Measurements from ENCODE around the gene SYNE2.

SYNE2 gene

DNA sequence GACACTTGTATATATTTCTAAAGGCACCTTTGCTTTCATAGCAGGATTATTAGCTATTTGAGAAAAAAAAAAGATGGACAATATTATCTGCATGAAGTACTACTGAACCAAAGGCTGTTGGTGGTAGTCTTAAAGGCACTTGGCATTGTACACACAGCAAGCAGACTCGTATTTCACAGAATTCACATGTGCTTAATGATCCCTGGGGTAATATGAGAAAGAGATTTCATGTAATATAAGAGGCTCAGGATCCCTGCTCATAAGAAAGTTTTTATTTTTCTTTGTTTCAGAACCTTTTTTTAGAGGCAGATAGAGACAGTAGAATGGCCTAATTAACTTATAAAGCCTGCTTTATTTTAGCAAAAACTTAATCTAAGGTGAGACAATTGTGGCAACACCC lies 59.5 kb downstream of the SYNE2 start:
- DNase-seq = no peak

DNA sequence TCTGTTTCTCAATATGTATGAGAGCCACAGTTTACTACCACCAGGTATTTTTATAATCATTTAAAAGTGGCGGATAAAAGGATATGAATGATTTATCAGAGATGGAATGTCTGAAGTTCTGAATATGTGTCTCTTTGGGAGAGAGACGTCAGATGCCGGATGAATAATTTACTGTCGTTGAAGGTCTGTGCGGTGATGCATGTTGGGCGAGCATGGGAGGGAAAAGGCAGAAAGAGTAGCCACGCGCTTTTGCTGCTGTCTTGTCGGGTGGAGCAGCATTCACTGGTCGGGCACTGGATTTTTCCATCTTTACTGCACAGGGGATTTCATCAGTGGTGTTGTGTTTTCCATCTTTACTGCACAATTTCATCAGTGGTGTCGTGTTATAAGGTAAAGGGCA lies 65.6 kb downstream of the SYNE2 start:
- no peak for DNase-seq

DNA sequence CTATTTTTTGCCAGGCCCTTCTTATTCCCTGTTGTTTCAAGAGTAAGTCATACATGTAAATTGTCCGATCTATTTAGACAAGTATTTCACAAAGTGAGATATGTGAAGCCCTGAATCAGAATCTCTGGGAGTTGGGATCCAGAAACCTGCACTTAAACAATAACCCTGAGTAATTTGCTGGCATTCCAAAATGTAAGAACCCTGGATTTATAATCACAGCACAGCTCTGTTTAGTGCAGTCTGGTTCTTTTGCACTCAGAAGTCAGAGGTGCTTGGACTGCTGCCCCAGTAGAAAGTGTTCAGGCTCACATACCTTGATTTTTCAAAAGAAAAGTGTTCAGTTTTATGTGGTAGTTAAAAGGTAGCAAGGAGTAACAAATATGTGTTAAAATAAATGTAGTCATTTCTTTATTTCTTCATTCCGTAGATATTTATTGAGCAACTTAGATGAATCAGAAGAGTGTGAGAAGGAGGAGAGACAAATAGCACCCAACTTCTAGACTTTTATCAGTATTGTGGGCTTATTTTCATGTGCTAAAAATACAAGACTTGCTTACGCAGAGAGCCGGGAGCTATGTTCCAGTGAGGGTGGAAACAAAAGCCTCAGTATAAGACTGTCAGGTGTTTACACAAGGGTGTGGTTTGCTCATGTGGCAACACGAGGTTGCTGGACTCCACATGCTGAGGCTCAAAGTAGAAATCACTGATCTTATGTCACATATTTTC lies 70.1 kb downstream of the SYNE2 start:
- no peak for DNase-seq

DNA sequence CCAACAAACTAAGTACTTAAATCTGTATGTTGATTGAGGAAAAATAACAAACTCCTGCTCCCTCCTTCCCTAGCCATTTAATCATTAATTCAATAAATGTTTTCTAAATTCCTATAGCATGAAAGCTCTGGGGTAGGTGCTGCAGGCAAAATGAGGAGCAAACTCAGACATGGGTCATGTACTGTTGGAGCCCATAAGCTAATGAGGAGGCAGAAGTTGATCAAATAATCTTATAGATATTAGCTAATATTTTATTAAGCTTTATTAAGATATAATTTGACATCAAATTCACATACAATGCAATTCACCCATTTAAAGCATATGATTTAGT lies 70.6 kb downstream of the SYNE2 start:
- no peak for DNase-seq

DNA sequence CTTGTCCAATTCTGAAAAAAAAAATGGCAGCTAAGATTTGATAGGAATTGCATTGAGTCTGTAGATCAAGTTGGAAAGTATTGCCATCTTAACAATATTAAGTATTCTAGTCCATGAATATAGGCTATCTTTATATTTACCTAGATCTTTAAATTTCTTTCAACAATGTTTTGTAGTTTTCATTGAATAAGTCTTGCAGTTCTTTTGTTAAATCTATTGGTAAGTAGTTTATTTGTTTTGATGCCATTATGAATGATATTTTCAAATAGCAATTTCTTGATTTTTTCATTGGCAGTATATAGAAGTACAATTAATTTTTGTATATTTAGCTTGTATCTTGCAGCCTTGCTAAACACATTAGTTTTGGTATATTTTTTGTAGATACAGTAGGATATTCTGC lies 71.6 kb downstream of the SYNE2 start:
- no peak for DNase-seq

DNA sequence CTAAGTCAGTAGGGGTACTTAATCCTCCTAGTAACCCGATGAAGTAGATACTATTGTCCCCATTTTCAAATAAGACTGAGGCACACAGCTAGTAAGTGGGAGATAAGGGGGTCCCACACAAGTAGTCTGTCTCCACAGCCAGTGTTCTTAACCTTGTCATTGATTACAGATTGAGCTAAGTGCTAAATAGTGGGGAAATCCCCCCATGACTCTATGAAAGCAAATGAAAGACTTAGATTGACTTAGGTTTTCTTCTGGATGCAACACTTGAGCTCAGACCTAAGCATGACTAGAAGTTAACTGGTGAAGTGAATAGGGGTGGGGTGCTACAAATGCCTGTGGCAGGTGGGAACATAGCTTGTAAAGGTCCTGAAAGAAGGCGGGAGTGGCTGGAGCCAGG lies 73.8 kb downstream of the SYNE2 start:
- DNase-seq = no peak

DNA sequence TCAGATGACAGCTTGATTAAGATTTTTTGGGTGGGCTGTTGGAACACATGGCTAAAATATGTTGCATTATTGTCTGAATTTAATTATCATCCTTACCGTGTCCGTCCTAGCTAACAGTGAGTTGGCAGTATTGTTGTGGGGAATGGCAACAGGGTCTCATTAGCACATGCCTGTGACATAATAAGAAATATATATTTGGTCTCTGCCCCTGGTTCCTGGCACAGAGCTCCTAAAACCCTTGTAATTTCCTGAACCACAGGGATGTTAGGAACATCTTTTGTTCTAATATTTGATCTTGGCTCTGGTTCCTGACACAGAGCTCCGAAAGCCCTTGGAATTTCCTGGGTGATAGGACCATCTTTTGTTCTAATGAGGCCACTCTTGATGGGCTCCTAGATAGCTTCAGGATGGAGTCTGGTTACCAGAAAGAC lies 76.0 kb downstream of the SYNE2 start:
- DNase-seq = no peak

DNA sequence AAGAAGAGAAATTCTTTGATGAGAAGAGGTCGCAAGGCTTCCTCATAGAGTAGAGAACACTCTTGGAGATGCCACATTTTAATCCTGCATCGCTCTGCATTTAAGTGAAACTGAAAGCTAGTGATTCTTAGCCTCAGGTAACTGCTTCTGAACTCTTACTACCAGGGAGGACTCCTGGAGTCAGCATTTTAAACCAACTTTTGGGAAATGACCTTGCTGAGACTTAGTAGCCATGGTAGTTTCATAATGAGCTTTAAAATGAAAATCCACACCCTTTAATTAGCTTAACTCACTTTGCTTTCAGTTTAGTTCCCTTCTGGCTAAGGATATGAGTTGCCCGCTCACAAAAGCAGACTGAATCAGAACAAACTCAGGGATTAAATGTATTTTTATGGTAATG lies 80.3 kb downstream of the SYNE2 start:
- DNase-seq = no peak

DNA sequence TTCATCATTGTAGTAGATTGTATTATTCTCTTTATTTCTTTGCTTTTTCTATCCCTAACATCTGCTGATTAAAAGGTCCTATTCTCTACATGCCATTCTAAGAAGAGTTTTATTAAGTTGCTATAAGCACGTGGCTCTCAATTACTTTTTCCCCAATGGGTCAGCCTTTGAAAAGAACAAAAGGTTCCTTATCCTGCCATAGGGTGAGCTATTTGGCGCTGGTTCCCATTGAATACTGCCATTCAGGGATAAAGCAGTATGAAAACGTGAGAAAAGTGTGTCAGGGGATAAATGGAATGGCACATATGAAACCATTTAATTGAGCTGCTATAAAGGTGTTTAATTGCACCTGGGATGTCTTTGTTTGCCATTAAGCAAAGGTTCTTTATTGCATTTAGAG lies 80.9 kb downstream of the SYNE2 start:
- no peak for DNase-seq

DNA sequence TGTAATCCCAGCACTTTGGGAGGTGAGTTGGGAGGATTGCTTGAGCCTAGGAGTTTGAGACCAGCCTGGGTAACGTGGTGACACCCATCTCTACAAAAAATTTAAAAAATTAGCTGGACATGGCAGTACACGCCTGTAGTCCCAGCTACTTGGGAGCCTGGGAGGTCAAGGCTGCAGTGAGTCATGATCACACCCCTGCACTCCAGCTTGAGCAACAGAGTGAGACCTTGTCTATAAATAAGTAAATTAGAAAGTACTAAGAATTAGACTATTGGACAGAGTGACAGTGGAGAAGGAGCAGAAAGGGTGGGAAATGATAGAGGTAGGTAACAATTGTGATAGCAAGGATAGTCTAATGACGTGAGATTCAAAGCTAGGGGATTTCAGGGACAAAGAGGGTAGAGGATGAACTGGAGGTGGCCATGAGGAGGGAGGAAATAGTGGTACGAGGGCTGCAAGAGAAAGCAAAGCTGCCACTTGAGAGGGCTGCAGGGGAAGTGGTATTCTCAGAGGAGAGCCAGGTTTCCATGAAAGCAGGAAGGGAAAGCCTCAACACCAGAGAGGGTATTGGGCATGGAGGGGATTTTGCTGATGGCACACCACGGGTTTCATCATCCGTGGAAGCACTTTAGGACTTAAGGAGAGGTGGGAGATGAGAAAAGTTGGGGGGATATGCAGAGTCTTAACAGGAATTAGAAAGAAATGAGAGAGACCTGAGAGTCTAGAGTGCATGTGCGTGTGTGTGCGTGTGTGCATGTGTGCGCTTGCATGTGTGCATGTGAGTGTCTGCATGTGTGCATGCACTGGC lies 85.6 kb downstream of the SYNE2 start:
- DNase-seq = no peak

DNA sequence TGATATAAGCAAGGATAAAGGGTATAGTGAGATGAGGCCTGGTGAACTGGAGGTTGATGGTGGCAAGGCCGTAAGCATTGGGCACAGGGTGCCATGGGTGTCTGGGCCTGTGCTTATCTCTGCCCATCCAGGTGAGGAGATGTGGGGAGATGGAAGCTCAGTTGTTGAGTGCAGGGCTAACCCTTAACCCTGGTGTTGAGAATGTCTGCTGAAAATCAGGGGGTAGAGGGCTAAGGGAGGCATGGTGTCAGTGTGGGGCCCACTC lies 86.1 kb downstream of the SYNE2 start:
- DNase-seq = no peak

DNA sequence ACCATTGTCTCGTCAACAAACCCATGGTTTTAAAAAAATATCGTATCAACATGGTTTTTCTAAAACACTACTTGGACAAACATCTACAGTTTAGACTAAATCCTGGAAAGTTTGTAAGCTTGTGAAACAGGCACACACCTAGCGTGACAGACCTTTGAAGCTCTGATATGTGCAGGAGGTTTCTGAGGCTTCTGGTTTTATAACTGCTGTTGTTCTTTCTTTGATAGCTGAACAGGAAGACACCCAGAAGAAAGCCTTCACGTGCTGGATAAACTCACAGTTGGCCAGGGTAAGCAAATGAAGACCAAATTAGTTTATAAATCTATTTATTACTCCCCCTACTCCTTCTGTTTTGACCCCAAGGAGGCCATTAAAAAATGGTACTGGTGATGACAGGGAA lies 87.6 kb downstream of the SYNE2 start:
- no peak for DNase-seq

DNA sequence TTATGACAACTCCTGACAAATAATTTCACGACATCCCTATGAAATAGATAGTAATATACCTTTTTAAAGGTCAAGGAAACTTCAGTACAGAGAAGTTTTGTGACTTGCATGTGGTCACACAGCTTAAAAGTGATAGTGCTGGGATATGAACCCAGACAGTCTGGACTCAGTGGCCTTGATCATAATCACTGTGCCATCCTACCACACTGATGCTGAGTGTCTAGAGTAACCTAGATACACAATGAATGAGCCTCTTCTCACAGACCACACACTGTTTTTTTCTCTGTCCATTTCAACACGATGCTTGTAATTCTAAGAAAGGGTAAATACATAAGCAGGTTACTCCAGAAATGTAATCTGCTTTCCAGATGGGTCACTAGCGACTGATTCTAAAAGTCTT lies 88.2 kb downstream of the SYNE2 start:
- DNase-seq = no peak

DNA sequence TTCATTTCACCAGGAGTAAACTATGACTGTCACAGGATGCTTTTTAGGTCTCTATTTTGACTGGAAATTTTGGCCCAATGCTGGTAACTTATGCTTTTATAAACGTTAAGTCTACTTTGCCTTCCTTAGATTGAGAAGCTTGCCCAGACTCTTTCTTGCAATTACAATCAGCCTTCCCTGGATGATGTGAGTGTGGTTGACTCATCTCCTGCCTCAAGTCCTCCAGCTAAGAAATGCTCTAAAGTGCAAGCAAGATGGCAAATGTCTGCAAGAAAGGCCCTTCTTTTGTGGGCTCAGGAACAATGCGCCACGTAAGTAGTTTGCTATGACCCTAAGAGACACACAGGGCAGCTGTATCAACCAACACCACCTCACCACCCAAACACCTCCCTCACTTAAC lies 96.9 kb downstream of the SYNE2 start:
- no peak for DNase-seq

DNA sequence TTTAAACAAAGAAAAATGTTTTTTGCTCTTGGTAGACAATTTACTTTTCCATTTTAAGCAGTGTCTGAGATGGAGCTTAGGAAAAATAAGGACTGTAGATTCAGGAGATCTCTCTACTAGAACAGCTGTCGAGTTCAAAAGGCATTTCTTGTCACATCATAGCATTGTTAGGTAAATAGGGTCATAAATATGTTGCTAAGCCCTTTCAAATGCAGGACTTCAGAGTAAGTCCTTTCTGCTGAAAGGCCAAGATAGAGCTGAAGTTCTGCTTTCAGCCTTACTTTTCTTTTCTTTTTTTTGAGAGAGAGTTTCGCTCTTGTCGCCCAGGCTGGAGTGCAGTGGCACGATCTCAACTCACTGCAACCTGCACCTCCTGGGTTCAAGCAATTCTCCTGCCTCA lies 98.2 kb downstream of the SYNE2 start:
- DNase-seq = no peak

DNA sequence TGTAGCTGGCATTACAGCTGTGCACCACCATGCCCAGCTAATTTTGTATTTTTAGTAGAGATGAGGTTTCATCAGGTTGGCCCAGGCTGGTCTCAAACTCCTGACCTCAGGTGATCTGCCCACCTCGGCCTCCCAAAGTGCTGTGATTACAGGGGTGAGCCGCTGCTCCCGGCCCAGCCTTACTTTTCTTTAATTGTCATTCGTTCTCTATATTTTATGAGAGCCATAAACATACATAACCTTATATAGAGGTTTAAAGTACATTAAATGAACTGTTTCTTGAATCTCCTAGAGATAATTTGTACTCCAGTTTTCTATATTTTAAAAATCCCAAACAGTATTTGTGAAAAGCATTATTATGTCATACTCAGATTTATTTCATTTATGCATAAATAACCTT lies 98.6 kb downstream of the SYNE2 start:
- DNase-seq = no peak

DNA sequence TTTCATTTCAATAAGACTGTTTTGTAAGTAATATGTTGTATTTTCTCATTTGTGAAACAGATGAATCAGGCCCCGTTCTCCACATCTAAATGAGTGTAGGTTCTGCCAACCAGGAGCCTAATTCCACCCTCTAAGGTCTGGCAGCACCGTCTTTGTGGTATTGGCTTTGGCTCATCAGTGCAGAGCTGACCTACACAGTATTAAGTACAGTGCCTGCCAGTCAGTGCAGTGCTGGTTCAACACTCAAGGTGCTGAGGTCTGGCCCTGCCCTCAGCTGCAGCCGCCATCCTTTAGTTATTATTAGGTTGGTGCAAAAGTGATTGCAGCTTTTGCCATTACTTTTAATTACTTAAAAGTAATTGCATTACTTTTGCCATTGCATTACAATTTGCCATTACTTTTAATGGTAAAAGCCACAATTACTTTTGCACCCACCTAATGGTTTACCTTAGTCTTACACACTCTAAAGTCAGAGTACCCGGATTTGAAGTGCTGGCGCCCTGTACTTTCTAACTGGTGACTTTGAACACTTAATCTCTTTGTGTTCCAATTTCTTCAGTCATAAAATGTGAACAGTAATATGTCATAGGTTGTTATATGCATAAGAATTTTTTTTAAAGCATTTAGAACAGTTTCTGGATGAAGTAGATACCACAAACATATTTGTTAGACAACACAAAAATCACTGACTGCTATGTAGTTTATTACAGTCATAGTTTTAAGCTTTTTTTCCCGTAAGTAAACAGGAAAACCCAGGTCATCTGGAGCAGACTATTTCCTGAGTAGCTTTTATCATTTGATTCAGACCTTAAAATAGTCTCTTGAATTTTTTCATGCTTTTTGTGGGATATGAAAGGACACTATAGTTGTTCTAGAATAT lies 99.5 kb downstream of the SYNE2 start:
- no peak for DNase-seq

DNA sequence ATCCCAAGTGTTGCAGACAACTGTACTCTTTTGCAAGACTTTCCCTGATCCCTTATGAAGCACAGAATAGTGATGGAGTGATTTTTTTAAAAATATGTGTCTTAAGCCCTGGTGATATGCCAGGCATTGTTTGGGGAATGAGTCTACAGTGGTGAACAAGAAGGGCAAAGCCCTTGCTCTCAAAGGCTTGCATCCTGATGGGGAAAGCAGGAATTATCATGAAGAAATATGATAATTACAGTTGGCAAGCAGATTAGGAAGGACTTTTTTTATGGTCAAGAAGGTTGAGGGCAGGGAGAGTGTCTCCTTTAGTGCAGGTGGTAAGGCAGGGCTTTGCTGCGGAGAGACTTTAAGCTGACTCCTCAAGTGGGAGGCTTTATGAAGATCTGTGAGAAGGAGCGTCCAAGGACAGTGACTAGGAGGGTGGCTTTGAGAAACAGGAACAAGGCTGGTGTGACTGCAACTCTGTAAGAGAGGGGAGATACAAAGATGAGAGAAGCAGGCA lies 100.2 kb downstream of the SYNE2 start:
- DNase-seq = no peak

DNA sequence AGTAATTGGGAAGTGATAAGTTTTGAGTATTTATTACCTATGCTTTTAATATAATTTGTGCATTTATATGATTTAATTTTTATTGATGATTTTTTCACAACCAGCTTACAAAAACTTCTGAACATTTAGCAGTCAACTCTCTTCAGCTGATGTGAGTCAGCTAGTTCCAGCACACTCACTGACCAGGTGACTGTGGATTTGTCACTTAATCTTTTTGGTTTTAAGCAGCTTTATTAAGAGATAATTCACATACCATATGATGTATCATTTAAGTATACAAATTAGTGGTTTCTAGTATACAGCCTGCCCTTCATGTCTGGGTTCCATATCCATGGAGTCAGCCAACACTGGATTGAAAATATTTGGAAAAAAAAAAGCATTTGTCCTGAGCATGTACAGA lies 103.5 kb downstream of the SYNE2 start:
- no peak for DNase-seq

DNA sequence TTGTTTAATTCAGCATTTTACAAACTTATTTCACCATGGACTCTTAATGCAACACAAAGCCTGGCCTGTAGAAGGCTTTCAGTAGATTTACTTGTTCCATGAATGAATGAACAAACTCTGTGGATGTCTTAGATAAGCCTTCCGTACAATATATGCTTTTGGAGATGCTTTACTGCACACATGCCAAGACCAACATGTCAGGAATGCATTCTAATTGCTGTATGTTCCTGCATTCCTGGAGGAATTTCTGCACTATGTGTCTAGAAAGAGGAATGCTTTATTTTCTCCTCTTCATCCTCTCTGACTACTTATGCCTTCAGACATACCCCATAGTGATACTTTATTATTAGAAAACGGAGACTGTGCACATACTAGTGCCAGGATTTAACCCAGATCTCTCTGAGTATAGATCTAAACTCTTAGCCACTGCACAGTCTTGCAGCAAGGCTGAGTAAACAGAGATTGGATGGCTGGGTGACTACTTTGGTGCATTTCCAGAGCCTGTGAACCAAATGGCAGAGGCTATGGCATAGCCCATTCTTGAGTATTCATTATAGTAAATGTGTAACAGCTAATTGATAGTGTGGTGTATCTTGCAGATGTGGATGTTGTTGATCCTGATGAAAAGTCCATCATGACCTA lies 108.2 kb downstream of the SYNE2 start:
- no peak for DNase-seq

DNA sequence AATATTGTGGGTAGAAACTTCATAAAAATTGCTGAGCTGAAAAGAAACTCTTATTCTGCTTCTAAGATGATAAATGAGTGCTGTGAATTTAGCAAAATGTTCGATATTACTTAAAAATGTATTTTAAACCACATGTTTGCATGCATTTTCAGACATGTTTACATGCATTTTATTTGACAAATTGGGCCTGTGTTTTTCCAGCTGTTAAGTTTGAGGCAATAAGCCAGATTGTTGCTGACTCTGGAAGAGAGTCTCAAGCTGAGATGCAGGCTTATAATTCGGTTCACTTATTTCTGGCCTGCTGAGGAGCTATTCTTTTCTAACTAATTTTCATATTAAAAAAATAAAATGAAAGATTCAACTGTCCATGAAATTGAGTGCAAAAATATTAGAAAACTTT lies 110.1 kb downstream of the SYNE2 start:
- DNase-seq = no peak

DNA sequence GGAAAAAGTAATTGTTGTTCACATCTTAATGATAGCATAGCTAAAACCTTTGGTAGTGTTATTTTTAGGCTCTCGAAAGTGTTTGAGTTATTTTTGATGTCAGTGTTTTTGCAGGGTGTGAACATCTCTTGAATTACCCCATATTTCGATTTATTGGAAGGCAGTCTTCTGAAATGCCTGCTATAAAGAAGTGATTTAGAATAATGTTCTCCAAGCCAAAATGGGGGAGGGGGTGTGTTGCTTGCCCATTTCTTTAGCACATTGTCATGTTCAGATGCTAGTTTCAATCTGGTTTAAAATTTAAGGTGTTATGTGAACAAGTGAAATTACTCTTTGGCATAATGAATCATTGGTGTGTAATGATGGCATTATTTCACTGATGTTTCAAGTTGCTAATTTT lies 110.6 kb downstream of the SYNE2 start:
- no peak for DNase-seq

DNA sequence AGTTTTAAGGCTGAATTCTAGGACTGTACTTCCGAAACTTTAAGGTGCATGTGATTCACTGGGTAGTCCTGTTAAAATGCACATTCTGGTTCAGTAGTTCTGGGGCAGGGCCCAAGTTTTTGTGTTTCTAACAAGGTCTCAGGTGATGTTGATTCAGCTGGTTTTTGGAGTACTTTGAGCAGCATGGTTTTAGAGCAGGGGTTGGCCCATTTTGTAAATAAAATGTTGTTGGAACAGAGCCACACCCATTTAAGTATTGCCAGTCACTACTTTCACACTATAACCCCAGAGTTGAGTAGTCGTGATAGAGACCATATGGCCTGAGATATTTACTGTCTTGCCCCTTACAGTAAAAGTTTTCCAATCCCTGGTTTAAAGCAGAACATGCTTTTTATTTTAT lies 111.3 kb downstream of the SYNE2 start:
- no peak for DNase-seq
